Measurements from ENCODE around the gene DOCK4.

GRCh38 chr7:111990643-111991042 lies 215.6 kb downstream of the DOCK4 start:
- TF ChIP-seq, protein P1, sequence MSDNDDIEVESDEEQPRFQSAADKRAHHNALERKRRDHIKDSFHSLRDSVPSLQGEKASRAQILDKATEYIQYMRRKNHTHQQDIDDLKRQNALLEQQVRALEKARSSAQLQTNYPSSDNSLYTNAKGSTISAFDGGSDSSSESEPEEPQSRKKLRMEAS (IDR thresholded peaks at IDR 0.05): no peak
- no peak for TF ChIP-seq YY1 (IDR thresholded peaks at IDR 0.05; ENCODE audit: low read depth)
- no peak for TF ChIP-seq REST (IDR thresholded peaks at IDR 0.05; ENCODE audit: low read depth)
- TF ChIP-seq EP300 (IDR thresholded peaks at IDR 0.05; ENCODE audit: borderline replicate concordance): no peak
- TF ChIP-seq NFIC (IDR thresholded peaks at IDR 0.05): no peak
- TF ChIP-seq RAD21 (IDR thresholded peaks at IDR 0.05; ENCODE audit: low read depth): no peak
- no peak for TF ChIP-seq ZBTB7A (IDR thresholded peaks at IDR 0.05; ENCODE audit: low read depth)
- TF ChIP-seq FOXM1 (IDR thresholded peaks at IDR 0.05; ENCODE audit: borderline replicate concordance, low read depth): no peak
- no peak for TF ChIP-seq EGR1 (IDR thresholded peaks at IDR 0.05)
- TF ChIP-seq, protein P2, sequence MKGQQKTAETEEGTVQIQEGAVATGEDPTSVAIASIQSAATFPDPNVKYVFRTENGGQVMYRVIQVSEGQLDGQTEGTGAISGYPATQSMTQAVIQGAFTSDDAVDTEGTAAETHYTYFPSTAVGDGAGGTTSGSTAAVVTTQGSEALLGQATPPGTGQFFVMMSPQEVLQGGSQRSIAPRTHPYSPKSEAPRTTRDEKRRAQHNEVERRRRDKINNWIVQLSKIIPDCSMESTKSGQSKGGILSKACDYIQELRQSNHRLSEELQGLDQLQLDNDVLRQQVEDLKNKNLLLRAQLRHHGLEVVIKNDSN (IDR thresholded peaks at IDR 0.05): no peak
- no peak for TF ChIP-seq TAF1 (IDR thresholded peaks at IDR 0.05; ENCODE audit: low read depth)
- TF ChIP-seq CEBPB (IDR thresholded peaks at IDR 0.05): no peak
- no peak for TF ChIP-seq CREB1 (IDR thresholded peaks at IDR 0.05; ENCODE audit: low read depth)
- TF ChIP-seq TEAD4 (IDR thresholded peaks at IDR 0.05): no peak
